ENCODE measurements around the gene MAPT.

The MAPT gene

GRCh38 chr17:45867702-45868101 lies 26.7 kb upstream of the MAPT start:
- CTCF ChIA-PET, result no interaction called here
- peak; percentile 11 for DNase-seq (ENCODE audit: low spot score)
- TF ChIP-seq, protein P1, sequence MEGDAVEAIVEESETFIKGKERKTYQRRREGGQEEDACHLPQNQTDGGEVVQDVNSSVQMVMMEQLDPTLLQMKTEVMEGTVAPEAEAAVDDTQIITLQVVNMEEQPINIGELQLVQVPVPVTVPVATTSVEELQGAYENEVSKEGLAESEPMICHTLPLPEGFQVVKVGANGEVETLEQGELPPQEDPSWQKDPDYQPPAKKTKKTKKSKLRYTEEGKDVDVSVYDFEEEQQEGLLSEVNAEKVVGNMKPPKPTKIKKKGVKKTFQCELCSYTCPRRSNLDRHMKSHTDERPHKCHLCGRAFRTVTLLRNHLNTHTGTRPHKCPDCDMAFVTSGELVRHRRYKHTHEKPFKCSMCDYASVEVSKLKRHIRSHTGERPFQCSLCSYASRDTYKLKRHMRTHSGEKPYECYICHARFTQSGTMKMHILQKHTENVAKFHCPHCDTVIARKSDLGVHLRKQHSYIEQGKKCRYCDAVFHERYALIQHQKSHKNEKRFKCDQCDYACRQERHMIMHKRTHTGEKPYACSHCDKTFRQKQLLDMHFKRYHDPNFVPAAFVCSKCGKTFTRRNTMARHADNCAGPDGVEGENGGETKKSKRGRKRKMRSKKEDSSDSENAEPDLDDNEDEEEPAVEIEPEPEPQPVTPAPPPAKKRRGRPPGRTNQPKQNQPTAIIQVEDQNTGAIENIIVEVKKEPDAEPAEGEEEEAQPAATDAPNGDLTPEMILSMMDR (conservative IDR thresholded peaks at IDR 0.05; ENCODE audit: low read depth), result no peak
- POLR2A ChIA-PET (ENCODE audit: low non-redundant PET), result no interaction called here
- no peak overlapping the region for H3K27ac ChIP-seq

- TF ChIP-seq, protein P1 (conservative IDR thresholded peaks at IDR 0.05; ENCODE audit: low read depth), result no peak
- ChIA-PET POLR2A (ENCODE audit: low non-redundant PET) (no interaction called here), CTCF (no interaction called here)
- H3K27ac ChIP-seq, result no peak overlapping the region
- no peak for DNase-seq (ENCODE audit: low spot score)
Measured at GRCh38 chr17:45868276-45868675, 26.1 kb upstream of the MAPT start.

GRCh38 chr17:45869676-45870341 lies 24.5 kb upstream of the MAPT start:
- CTCF ChIA-PET, result no interaction called here

GRCh38 chr17:45870342-45870974 lies 23.9 kb upstream of the MAPT start:
- DNase-seq (ENCODE audit: low spot score), result no peak
- POLR2A ChIA-PET (ENCODE audit: low non-redundant PET), result no interaction called here
- H3K27ac ChIP-seq, result no peak overlapping the region

More at GRCh38 chr17:45869676-45870341, 24.5 kb upstream of the MAPT start:
- POLR2A ChIA-PET (ENCODE audit: low non-redundant PET), result no interaction called here
- no peak for DNase-seq (ENCODE audit: low spot score)
- TF ChIP-seq, protein P1 (conservative IDR thresholded peaks at IDR 0.05; ENCODE audit: low read depth), result no peak
- no peak overlapping the region for H3K27ac ChIP-seq

GRCh38 chr17:45871718-45872117 lies 22.6 kb upstream of the MAPT start:
- no peak overlapping the region for H3K27ac ChIP-seq
- ChIA-PET POLR2A (ENCODE audit: low non-redundant PET) (no interaction called here), CTCF (no interaction called here)
- no peak for DNase-seq (ENCODE audit: low spot score)
- TF ChIP-seq, protein P1 (conservative IDR thresholded peaks at IDR 0.05; ENCODE audit: low read depth), result no peak

More at GRCh38 chr17:45870342-45870974, 23.9 kb upstream of the MAPT start:
- TF ChIP-seq, protein P1 (conservative IDR thresholded peaks at IDR 0.05; ENCODE audit: low read depth), result no peak
- CTCF ChIA-PET, result no interaction called here

GRCh38 chr17:45873728-45874127 lies 20.6 kb upstream of the MAPT start:
- no peak for DNase-seq (ENCODE audit: low spot score)
- POLR2A ChIA-PET (ENCODE audit: low non-redundant PET), result no interaction called here

More at GRCh38 chr17:45873728-45874127, 20.6 kb upstream of the MAPT start:
- CTCF ChIA-PET, result interaction anchor here (0.5 kb wide), 1 partner anchor 559 kb away, joined by 4 read pairs; no protein-coding TSS in a partner anchor
- TF ChIP-seq, protein P1 (conservative IDR thresholded peaks at IDR 0.05; ENCODE audit: low read depth), result no peak
- no peak overlapping the region for H3K27ac ChIP-seq
